A549 (cell line): ENCODE results near the gene MAG. TPM values are rescaled to one million over a fixed set of nuclear protein-coding genes. Genes with fewer than 3 reads are reported as not detected.
"Not testable (repeated sequence)": the region's sequence is repeated elsewhere in the genome, so short reads cannot be mapped to it uniquely, and the experiment has no call there.

Experiments used
- ATAC-seq, 2 experiments: fragments of 200-7000 bp in 1 of 2; fragments of >200 bp in 1 of 2; cut with Nextera tagmentation in 1 of 2; cut with Tn5 transposase in 1 of 2; 3 replicates each; pipeline versions ENCODE4 v1.8.0 to v1.9.1; 2018 to 2020; ENCODE audit warnings: mild to moderate bottlenecking in 1 of 2, moderate library complexity in 1 of 2
- CTCF ChIA-PET: fragments of 300-600 bp; sonication (Branson Sonifier 250); formaldehyde crosslinking; extraction: SDS; loops from one replicate; lab custom pipeline; 2021; ENCODE audit warnings: antibody characterized with exemption, inconsistent platforms; lab: Yijun Ruan, JAX
- POLR2A ChIA-PET: fragments of 350-600 bp; formaldehyde crosslinking; extraction: SDS; loops from one replicate; lab custom pipeline; 2021; ENCODE audit warnings: antibody characterized with exemption, inconsistent platforms; lab: Yijun Ruan, JAX
- DNase-seq, 2 experiments: peaks; one replicate each; pipeline versions ENCODE4 v3.0.0 to v3.0.0-alpha.2; 2011 to 2016; ENCODE audit warnings: low read depth in 1 of 2, low spot score in 1 of 2
- FAIRE-seq: peaks from 2 replicates; lab custom pipeline; 2011; peaks lifted over from hg19 to GRCh38; lab: Jason Lieb, UNC
- H3K27ac ChIP-seq, 2 experiments: fragments of >200 bp; sonication (Bioruptor Twin); formaldehyde crosslinking; 3 replicates each; pipeline ENCODE4 v1.5.1; 2016 to 2017
- H3K4me1 ChIP-seq: fragments of >200 bp; sonication (Bioruptor Twin); formaldehyde crosslinking; 3 replicates; pipeline ENCODE4 v1.6.1; 2016
- H3K4me2 ChIP-seq: fragments of >200 bp; sonication (Bioruptor Twin); formaldehyde crosslinking; 3 replicates; pipeline ENCODE4 v1.6.1; 2016
- H3K4me3 ChIP-seq: fragments of >200 bp; sonication (Bioruptor Twin); formaldehyde crosslinking; 3 replicates; pipeline ENCODE4 v1.5.1; 2016
- H3K9me3 ChIP-seq: fragments of >200 bp; sonication (Bioruptor Twin); formaldehyde crosslinking; 3 replicates; pipeline ENCODE4 v1.6.1; 2016
- ATOH8 ChIP-seq: fragments of 250-450 bp; sonication (Bioruptor Pico); IDR thresholded peaks from 2 replicates; pipeline ENCODE4 v1.5.0; 2020; ENCODE audit warnings: low read depth, mild to moderate bottlenecking, moderate library complexity
- CBX2 ChIP-seq: fragments of 200-600 bp; sonication (generic); IDR thresholded peaks from 2 replicates; pipeline ENCODE4 v1.6.1; 2016; ENCODE audit warnings: low read depth, mild to moderate bottlenecking, borderline replicate concordance
- E2F6 ChIP-seq: IDR thresholded peaks from 2 replicates; pipeline ENCODE4 v1.6.1; 2012; ENCODE audit warnings: low read depth, borderline replicate concordance
- ESRRA ChIP-seq: fragments of 150-350 bp; IDR thresholded peaks from 2 replicates; pipeline ENCODE4 v1.6.1; 2014; ENCODE audit warnings: mild to moderate bottlenecking, low read length, borderline replicate concordance
- FOSL2 ChIP-seq, 2 experiments: fragments of 450-650 bp in 1 of 2; fragments of >200 bp in 1 of 2; sonication (Bioruptor Twin) in 1 of 2; formaldehyde crosslinking; IDR thresholded peaks; 2 replicates each; pipeline versions ENCODE4 v1.5.0 to v1.6.1; 2016 to 2020; ENCODE audit warnings: mild to moderate bottlenecking in 1 of 2, moderate library complexity in 1 of 2
- MAFK ChIP-seq: fragments of 450-650 bp; IDR thresholded peaks from 2 replicates; pipeline ENCODE4 v1.6.1; 2014; ENCODE audit not compliant: partially characterized antibody
- MYC ChIP-seq: IDR thresholded peaks from 2 replicates; pipeline ENCODE4 v1.6.1; 2012; ENCODE audit warnings: mild to moderate bottlenecking, inconsistent platforms, low read length, improper control_type of control experiment, borderline replicate concordance
- PBX3 ChIP-seq: IDR thresholded peaks from 2 replicates; pipeline ENCODE4 v1.6.1; 2012
- RAD21 ChIP-seq, 2 experiments: fragments of >200 bp in 1 of 2; sonication (Bioruptor Twin) in 1 of 2; formaldehyde crosslinking in 1 of 2; IDR thresholded peaks in 1 of 2; conservative IDR thresholded peaks in 1 of 2; 2 replicates in 1 of 2; 3 replicates in 1 of 2; pipeline ENCODE4 v1.6.1; 2012 to 2018; ENCODE audit warnings: inconsistent platforms in 1 of 2
- USF2 ChIP-seq: fragments of 450-650 bp; IDR thresholded peaks from 2 replicates; pipeline ENCODE4 v1.6.1; 2014; ENCODE audit warnings: antibody characterized with exemption
- WGBS: methylation state at CpG from one replicate; pipeline ENCODE4 v1.1.6; 2017; ENCODE audit errors: missing lambda C conversion rate; 5-methylcytosine and 5-hydroxymethylcytosine counted together
- polyA plus RNA-seq, 4 experiments: library from polyadenylated mRNA; depleted of rRNA in 3 of 4; stranded (reverse); fragments of >200 nt; fragmentation: RNase III in 1 of 4; extraction: RNeasy Plus Mini Kit Qiagen cat#74134 plus additional on column Dnase treatment in 1 of 4; gene quantifications; 2 replicates in 3 of 4; 3 replicates in 1 of 4; pipeline ENCODE4 v1.2.3, GENCODE V29; 2011 to 2017

MAG gene
- polyA plus RNA-seq, 2 of the 4 experiments (the other 2 are of a cell fraction): not detected

- POLR2A ChIA-PET: no interaction called here
- Histone ChIP-seq H3K4me1 (no peaks in the 10 kb centered on the region), H3K4me3 (no peak within 1 kb of the TSS), H3K9me3 (no peaks in the 10 kb centered on the region), H3K27ac (no peak within 1 kb of the TSS)
- ATAC-seq (no peak), DNase-seq (no peak), FAIRE-seq (no peak)
- WGBS: 46% methylated on average over 18 of the region's 18 CpGs
- no peak for TF ChIP-seq ATOH8 (CRISPR knock-in tag)
- no peak for TF ChIP-seq USF2
- no peak for TF ChIP-seq CBX2
- no peak for TF ChIP-seq E2F6
- no peak for TF ChIP-seq RAD21 (conservative IDR thresholded peaks at IDR 0.05 in 1 of 2, IDR thresholded peaks at IDR 0.05 in 1 of 2)
- TF ChIP-seq FOSL2 (IDR thresholded peaks at IDR 0.05): no peak
- no peak for TF ChIP-seq FOSL2 (CRISPR knock-in tag; IDR thresholded peaks at IDR 0.05)
- no peak for TF ChIP-seq ESRRA
- no peak for TF ChIP-seq MYC
- no peak for TF ChIP-seq PBX3
- TF ChIP-seq MAFK: no peak
- TF ChIP-seq, all 56 proteins: peak for 0
- H3K4me2 ChIP-seq: no peak within 1 kb of the TSS
- CTCF ChIA-PET: interaction anchor here (0.6 to 15.0 kb wide), 8 partner anchors 39 to 345 kb away, joined by 3 to 368 read pairs (median 3); partner anchors contain the start of gene KRTDAP
These were observed 66.1 kb downstream of the MAG start, which contains the start of gene FFAR3 for GRCh38 chr19:35357867-35358573. Gene FFAR3 (plus strand): TSS chr19:35358460. CDS start chr19:35358891, 431 bp downstream.

GRCh38 chr19:35358834-35359233, 66.9 kb downstream of the MAG start:
- DNase-seq, H3K4me1 ChIP-seq, ATAC-seq, H3K4me3 ChIP-seq, H3K27ac ChIP-seq, H3K9me3 ChIP-seq, POLR2A ChIA-PET, H3K4me2 ChIP-seq: not testable (repeated sequence)
- 43% methylated on average over 13 of the region's 16 CpGs for WGBS
- CTCF ChIA-PET: interaction anchor here (0.6 to 15.0 kb wide), 3 partner anchors 73 to 134 kb away, joined by 3 to 368 read pairs (median 256); partner anchors contain the start of gene KRTDAP
- FAIRE-seq: peak; percentile 63

GRCh38 chr19:35359395-35359794, 67.4 kb downstream of the MAG start:
- H3K9me3 ChIP-seq, POLR2A ChIA-PET, H3K4me2 ChIP-seq, DNase-seq, H3K4me3 ChIP-seq, ATAC-seq, CTCF ChIA-PET, H3K4me1 ChIP-seq, H3K27ac ChIP-seq: not testable (repeated sequence)
- peak; percentile 84 for FAIRE-seq
- WGBS: 54% methylated on average over 18 of the region's 21 CpGs

- H3K9me3 ChIP-seq, H3K4me3 ChIP-seq, H3K4me1 ChIP-seq, POLR2A ChIA-PET, ATAC-seq, H3K4me2 ChIP-seq, H3K27ac ChIP-seq, DNase-seq: not testable (repeated sequence)
- CTCF ChIA-PET: interaction anchor here (3.4 kb wide), 1 partner anchor 109 kb away, joined by 17 read pairs; no protein-coding TSS in a partner anchor
- peak; percentile 51 for FAIRE-seq
- WGBS: 18% methylated on average over 2 of the region's 5 CpGs
These were observed 68.1 kb downstream of the MAG start for GRCh38 chr19:35360081-35360480.
